Measurements from ENCODE around the gene PRDX2.

DNA sequence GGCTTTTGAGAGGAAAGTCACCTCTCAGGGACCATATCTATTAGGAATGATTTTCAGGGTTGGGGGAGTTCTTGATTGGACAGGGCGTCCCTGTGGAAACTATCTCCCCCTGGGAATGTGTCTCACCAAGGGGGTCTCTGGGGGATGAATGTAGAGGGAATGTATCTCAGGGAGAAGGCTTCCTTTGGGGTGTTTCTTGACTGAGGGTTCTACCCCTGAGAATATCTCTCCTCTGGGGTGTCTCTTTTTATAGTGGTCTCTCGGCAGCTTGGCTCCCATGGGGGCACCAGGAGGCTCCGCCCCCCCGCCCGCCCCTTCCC lies 31.8 kb upstream of the PRDX2 start:
- TF ChIP-seq, protein P1, sequence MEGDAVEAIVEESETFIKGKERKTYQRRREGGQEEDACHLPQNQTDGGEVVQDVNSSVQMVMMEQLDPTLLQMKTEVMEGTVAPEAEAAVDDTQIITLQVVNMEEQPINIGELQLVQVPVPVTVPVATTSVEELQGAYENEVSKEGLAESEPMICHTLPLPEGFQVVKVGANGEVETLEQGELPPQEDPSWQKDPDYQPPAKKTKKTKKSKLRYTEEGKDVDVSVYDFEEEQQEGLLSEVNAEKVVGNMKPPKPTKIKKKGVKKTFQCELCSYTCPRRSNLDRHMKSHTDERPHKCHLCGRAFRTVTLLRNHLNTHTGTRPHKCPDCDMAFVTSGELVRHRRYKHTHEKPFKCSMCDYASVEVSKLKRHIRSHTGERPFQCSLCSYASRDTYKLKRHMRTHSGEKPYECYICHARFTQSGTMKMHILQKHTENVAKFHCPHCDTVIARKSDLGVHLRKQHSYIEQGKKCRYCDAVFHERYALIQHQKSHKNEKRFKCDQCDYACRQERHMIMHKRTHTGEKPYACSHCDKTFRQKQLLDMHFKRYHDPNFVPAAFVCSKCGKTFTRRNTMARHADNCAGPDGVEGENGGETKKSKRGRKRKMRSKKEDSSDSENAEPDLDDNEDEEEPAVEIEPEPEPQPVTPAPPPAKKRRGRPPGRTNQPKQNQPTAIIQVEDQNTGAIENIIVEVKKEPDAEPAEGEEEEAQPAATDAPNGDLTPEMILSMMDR (IDR thresholded peaks at IDR 0.05; ENCODE audit: low read depth, low read length) = no peak
- TF ChIP-seq EZH2phosphoT487 (IDR thresholded peaks at IDR 0.05; ENCODE audit: low read depth) = no peak
